IMR-90 (cell line): ENCODE results near the gene RIMOC1.

Experiments
- RAD21 ChIP-seq: IDR thresholded peaks from 2 replicates; pipeline ENCODE4 v1.6.1; 2012; ENCODE audit warnings: low read length, improper control_type of control experiment
- TF ChIP-seq, protein P1 (sequence below): conservative IDR thresholded peaks from 2 replicates; pipeline ENCODE4 v1.5.1; 2012; ENCODE audit warnings: mild to moderate bottlenecking, low read depth, low read length, improper control_type of control experiment
- TF ChIP-seq, protein P2 (sequence below): fragments of 150-350 bp; IDR thresholded peaks from 2 replicates; pipeline ENCODE4 v1.6.1; 2016; ENCODE audit warnings: low read depth, mild to moderate bottlenecking, low read length, moderate library complexity, borderline replicate concordance

DNA sequence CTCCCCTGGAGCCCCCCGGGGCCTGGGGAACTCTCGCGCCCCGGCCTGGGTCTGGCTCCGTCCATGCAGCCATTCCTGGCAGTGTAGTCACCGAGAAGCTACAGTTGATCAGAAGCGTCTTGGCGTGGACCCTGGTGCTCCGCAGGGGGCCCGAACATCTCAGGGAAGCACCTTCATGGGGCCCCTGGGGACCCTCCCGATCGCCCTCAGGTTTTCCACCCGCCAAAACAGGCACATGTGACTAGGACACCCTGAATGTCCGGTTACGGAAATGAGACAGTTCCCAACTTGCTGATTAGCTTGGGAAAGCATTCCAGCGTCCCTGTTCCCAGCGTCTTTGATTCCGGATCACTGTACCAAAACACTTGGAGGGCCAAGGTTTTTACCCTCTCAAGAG is 21.4 kb downstream of the RIMOC1 start:
- TF ChIP-seq, protein P1, sequence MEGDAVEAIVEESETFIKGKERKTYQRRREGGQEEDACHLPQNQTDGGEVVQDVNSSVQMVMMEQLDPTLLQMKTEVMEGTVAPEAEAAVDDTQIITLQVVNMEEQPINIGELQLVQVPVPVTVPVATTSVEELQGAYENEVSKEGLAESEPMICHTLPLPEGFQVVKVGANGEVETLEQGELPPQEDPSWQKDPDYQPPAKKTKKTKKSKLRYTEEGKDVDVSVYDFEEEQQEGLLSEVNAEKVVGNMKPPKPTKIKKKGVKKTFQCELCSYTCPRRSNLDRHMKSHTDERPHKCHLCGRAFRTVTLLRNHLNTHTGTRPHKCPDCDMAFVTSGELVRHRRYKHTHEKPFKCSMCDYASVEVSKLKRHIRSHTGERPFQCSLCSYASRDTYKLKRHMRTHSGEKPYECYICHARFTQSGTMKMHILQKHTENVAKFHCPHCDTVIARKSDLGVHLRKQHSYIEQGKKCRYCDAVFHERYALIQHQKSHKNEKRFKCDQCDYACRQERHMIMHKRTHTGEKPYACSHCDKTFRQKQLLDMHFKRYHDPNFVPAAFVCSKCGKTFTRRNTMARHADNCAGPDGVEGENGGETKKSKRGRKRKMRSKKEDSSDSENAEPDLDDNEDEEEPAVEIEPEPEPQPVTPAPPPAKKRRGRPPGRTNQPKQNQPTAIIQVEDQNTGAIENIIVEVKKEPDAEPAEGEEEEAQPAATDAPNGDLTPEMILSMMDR, result no peak
- TF ChIP-seq, protein P2, sequence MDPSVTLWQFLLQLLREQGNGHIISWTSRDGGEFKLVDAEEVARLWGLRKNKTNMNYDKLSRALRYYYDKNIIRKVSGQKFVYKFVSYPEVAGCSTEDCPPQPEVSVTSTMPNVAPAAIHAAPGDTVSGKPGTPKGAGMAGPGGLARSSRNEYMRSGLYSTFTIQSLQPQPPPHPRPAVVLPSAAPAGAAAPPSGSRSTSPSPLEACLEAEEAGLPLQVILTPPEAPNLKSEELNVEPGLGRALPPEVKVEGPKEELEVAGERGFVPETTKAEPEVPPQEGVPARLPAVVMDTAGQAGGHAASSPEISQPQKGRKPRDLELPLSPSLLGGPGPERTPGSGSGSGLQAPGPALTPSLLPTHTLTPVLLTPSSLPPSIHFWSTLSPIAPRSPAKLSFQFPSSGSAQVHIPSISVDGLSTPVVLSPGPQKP, result no peak
- TF ChIP-seq RAD21, result no peak
